DMS53 treated with DMSO at 0.1 percent for 48 hours (cell line): Measurements from ENCODE around the gene PTPRA.
A peak's percentile ranks its signal among the peaks of the same experiment; 100 is the strongest.
"Not testable (repeated sequence)": the region's sequence is repeated elsewhere in the genome, so short reads cannot be mapped to it uniquely, and the experiment has no call there.

ENCODE experiments used
- DNase-seq: peaks from one replicate; lab custom pipeline; 2025; ENCODE audit not compliant: unreplicated experiment; lab: John Stamatoyannopoulos, UW

Gene PTPRA

GRCh38 chr20:3040086-3040485, 166.8 kb downstream of the PTPRA start:
- no peak for DNase-seq

GRCh38 chr20:3041854-3042409, 168.7 kb downstream of the PTPRA start:
- DNase-seq = peak; percentile 82

- no peak for DNase-seq
Observed at GRCh38 chr20:3042625-3043024, 169.3 kb downstream of the PTPRA start.

GRCh38 chr20:3043322-3043721, 170.0 kb downstream of the PTPRA start, which contains the start of gene GNRH2:
TSS of gene GNRH2 (plus strand) at chr20:3043622. CDS start at chr20:3044415, 793 bp downstream.
- no peak for DNase-seq

- no peak for DNase-seq
Observed at GRCh38 chr20:3044336-3044965, 171.2 kb downstream of the PTPRA start.

GRCh38 chr20:3045042-3045815, 171.9 kb downstream of the PTPRA start:
- DNase-seq = peak; percentile 84

- DNase-seq = peak; percentile 85
Observed at GRCh38 chr20:3045816-3046676, 172.8 kb downstream of the PTPRA start, which contains the start of gene MRPS26. TSS of gene MRPS26 (plus strand) at chr20:3046052. CDS start at chr20:3046069, 17 bp downstream.

- DNase-seq = peak; percentile 19
Observed at GRCh38 chr20:3046677-3047462, 173.6 kb downstream of the PTPRA start.

- DNase-seq = no peak
Observed at GRCh38 chr20:3047486-3048419, 174.5 kb downstream of the PTPRA start.

- no peak for DNase-seq
Observed at GRCh38 chr20:3051385-3052019, 178.2 kb downstream of the PTPRA start.

GRCh38 chr20:3059489-3059888, 186.2 kb downstream of the PTPRA start:
- DNase-seq = no peak

GRCh38 chr20:3064119-3064518, 190.8 kb downstream of the PTPRA start:
- DNase-seq = not testable (repeated sequence)

- no peak for DNase-seq
Observed at GRCh38 chr20:3067139-3068014, 194.1 kb downstream of the PTPRA start.

GRCh38 chr20:3068075-3068474, 194.8 kb downstream of the PTPRA start:
- no peak for DNase-seq

- peak; percentile 37 for DNase-seq
Observed at GRCh38 chr20:3068986-3069900, 196.0 kb downstream of the PTPRA start.

- no peak for DNase-seq
Observed at GRCh38 chr20:3070725-3071124, 197.4 kb downstream of the PTPRA start.

GRCh38 chr20:3071266-3071609, 198.0 kb downstream of the PTPRA start:
- no peak for DNase-seq
